KMS-11 (cell line): ENCODE data around the gene CA9.

ENCODE experiments used
- H2AFZ ChIP-seq: fragments of 200-600 bp; sonication (generic); 2 replicates; pipeline ENCODE4 v1.6.1; 2016; ENCODE audit warnings: antibody characterized with exemption, mixed run types, low read depth
- H3K27ac ChIP-seq: fragments of 200-600 bp; sonication (generic); 2 replicates; pipeline ENCODE4 v1.6.1; 2016; ENCODE audit warnings: mild to moderate bottlenecking, mixed run types
- H3K27me3 ChIP-seq: fragments of 200-600 bp; sonication (generic); 2 replicates; pipeline ENCODE4 v1.6.1; 2017; ENCODE audit warnings: mild to moderate bottlenecking, low read depth, mixed run types, moderate library complexity; ENCODE audit not compliant: insufficient read depth
- H3K36me3 ChIP-seq: fragments of 200-600 bp; sonication (generic); 2 replicates; pipeline ENCODE4 v1.6.1; 2017; ENCODE audit warnings: mild to moderate bottlenecking, mixed run types; ENCODE audit not compliant: insufficient read depth
- H3K4me1 ChIP-seq: fragments of 200-600 bp; sonication (generic); 2 replicates; pipeline ENCODE4 v1.6.1; 2016; ENCODE audit warnings: mild to moderate bottlenecking, low read depth, mixed run types; ENCODE audit not compliant: poor library complexity, severe bottlenecking
- H3K4me2 ChIP-seq: fragments of 200-600 bp; sonication (generic); 2 replicates; pipeline ENCODE4 v1.7.0; 2016; ENCODE audit warnings: mild to moderate bottlenecking, mixed run types
- H3K4me3 ChIP-seq: fragments of 200-600 bp; sonication (generic); IDR thresholded peaks from 2 replicates; pipeline ENCODE4 v1.6.1; 2017; ENCODE audit warnings: low read depth, low read length, mixed read lengths; ENCODE audit not compliant: insufficient read depth
- H3K79me2 ChIP-seq: fragments of 200-600 bp; sonication (generic); 2 replicates; pipeline ENCODE4 v1.6.1; 2016; ENCODE audit warnings: low read depth, mixed run types; ENCODE audit not compliant: insufficient read depth
- H3K9ac ChIP-seq: fragments of 200-600 bp; sonication (generic); 2 replicates; pipeline ENCODE4 v1.6.1; 2016; ENCODE audit warnings: mild to moderate bottlenecking, mixed run types
- H4K20me1 ChIP-seq: fragments of 200-600 bp; sonication (generic); 2 replicates; pipeline ENCODE4 v1.6.1; 2016; ENCODE audit warnings: mild to moderate bottlenecking, mixed run types; ENCODE audit not compliant: insufficient read depth
- CTCF ChIP-seq: fragments of 200-600 bp; sonication (generic); conservative IDR thresholded peaks from 2 replicates; pipeline ENCODE4 v1.6.1; 2017; ENCODE audit warnings: low read depth, mild to moderate bottlenecking, antibody characterized with exemption, low read length, moderate library complexity, mixed read lengths

The CA9 gene

DNA sequence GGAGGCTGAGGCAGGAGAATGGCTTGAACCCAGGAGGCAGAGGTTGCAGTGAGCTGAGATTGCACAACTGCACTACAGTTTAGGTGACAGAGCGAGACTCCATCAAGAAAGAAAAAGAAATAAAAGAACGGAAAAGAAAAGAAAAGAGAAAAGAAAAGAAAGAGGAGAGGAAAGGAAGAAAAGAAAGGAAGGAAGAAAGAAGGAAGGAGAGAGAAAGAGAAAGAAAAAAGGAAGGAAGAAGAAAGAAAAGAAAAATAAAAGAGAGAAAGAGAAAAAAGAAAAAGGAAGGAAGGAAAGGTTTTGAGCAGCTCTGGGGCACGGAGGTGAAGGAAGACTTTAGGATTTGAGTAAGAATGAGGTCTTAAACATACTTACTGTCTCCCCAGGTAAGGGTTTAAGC lies 39.9 kb downstream of the CA9 start:
- TF ChIP-seq CTCF: no peak
- Histone ChIP-seq H3K79me2 (no peaks in the 10 kb centered on the region), H2AFZ (no peak overlapping the region), H3K4me1 (peaks cover 11% of the 10 kb centered on the region), H4K20me1 (no peaks in the 10 kb centered on the region), H3K27me3 (no peaks in the 10 kb centered on the region), H3K4me2 (no peak overlapping the region), H3K4me3 (no peak overlapping the region), H3K27ac (no peak overlapping the region), H3K36me3 (peaks cover 3% of the 10 kb centered on the region; the same call in 1 of the 2 replicates), H3K9ac (no peak overlapping the region)

- Histone ChIP-seq H3K4me2 (no peak overlapping the region), H3K4me3 (no peak overlapping the region), H3K79me2 (no peaks in the 10 kb centered on the region), H3K36me3 (peaks cover 3% of the 10 kb centered on the region; the same call in 1 of the 2 replicates), H3K9ac (no peak overlapping the region), H3K27me3 (no peaks in the 10 kb centered on the region), H3K27ac (no peak overlapping the region), H3K4me1 (peaks cover 11% of the 10 kb centered on the region), H2AFZ (no peak overlapping the region), H4K20me1 (no peaks in the 10 kb centered on the region)
- no peak for TF ChIP-seq CTCF
Measured at GRCh38 chr9:35714123-35714522, 40.4 kb downstream of the CA9 start.

- H3K79me2 ChIP-seq: no peaks in the 10 kb centered on the region
- no peak overlapping the region for H3K4me3 ChIP-seq
- no peak overlapping the region for H3K27ac ChIP-seq
- peaks cover 3% of the 10 kb centered on the region; the same call in 1 of the 2 replicates for H3K36me3 ChIP-seq
- no peak overlapping the region for H3K9ac ChIP-seq
- TF ChIP-seq CTCF: no peak
- H3K27me3 ChIP-seq: no peaks in the 10 kb centered on the region
- H2AFZ ChIP-seq: no peak overlapping the region
- H3K4me1 ChIP-seq: peaks cover 11% of the 10 kb centered on the region
- no peak overlapping the region for H3K4me2 ChIP-seq
- H4K20me1 ChIP-seq: no peaks in the 10 kb centered on the region
Measured at GRCh38 chr9:35714579-35715252, 41.0 kb downstream of the CA9 start.

- Histone ChIP-seq H3K36me3 (peaks cover 3% of the 10 kb centered on the region; the same call in 1 of the 2 replicates), H3K9ac (no peak overlapping the region), H2AFZ (no peak overlapping the region), H3K27ac (no peak overlapping the region), H3K79me2 (no peaks in the 10 kb centered on the region), H3K4me3 (no peak overlapping the region), H4K20me1 (no peaks in the 10 kb centered on the region), H3K4me1 (peaks cover 11% of the 10 kb centered on the region), H3K27me3 (no peaks in the 10 kb centered on the region), H3K4me2 (no peak overlapping the region)
- no peak for TF ChIP-seq CTCF
Measured at GRCh38 chr9:35716230-35716629, 42.5 kb downstream of the CA9 start.
